ENCODE results near the gene FOXD1.
"Not testable (repeated sequence)": the region's sequence is repeated elsewhere in the genome, so short reads cannot be mapped to it uniquely, and the experiment has no call there.

Gene FOXD1

GRCh38 chr5:73417303-73418034, 31.1 kb downstream of the FOXD1 start:
- Histone ChIP-seq H3K9ac (no peak overlapping the region), H3K27me3 (peaks cover 39% of the 10 kb centered on the region), H3K4me2 (no peak overlapping the region)

GRCh38 chr5:73415617-73416016, 33.0 kb downstream of the FOXD1 start:
- peaks cover 37% of the 10 kb centered on the region for H3K27me3 ChIP-seq
- H3K36me3 ChIP-seq, result no peaks in the 10 kb centered on the region
- H3K4me1 ChIP-seq, result no peaks in the 10 kb centered on the region
- H3K9ac ChIP-seq, result no peak overlapping the region
- H3K4me2 ChIP-seq, result no peak overlapping the region
- H3K4me3 ChIP-seq, result no peak overlapping the region
- H3K27ac ChIP-seq, result no peak overlapping the region
- H4K20me1 ChIP-seq, result no peaks in the 10 kb centered on the region
- TF ChIP-seq Cebpa-rat (IDR thresholded peaks at IDR 0.05), result no peak
- H3K9me3 ChIP-seq, result peaks cover 8% of the 10 kb centered on the region

More at GRCh38 chr5:73417303-73418034, 31.1 kb downstream of the FOXD1 start:
- no peaks in the 10 kb centered on the region for H4K20me1 ChIP-seq
- H3K36me3 ChIP-seq, result no peaks in the 10 kb centered on the region
- H3K9me3 ChIP-seq, result peaks cover 8% of the 10 kb centered on the region
- H3K4me3 ChIP-seq, result no peak overlapping the region
- no peak for TF ChIP-seq Cebpa-rat (IDR thresholded peaks at IDR 0.05)
- no peaks in the 10 kb centered on the region for H3K4me1 ChIP-seq
- no peak overlapping the region for H3K27ac ChIP-seq

GRCh38 chr5:73415171-73415570, 33.4 kb downstream of the FOXD1 start:
- Histone ChIP-seq H3K4me2 (no peak overlapping the region), H3K9me3 (peaks cover 8% of the 10 kb centered on the region), H4K20me1 (no peaks in the 10 kb centered on the region), H3K27me3 (peaks cover 33% of the 10 kb centered on the region), H3K27ac (no peak overlapping the region), H3K9ac (no peak overlapping the region), H3K4me1 (no peaks in the 10 kb centered on the region), H3K4me3 (no peak overlapping the region), H3K36me3 (no peaks in the 10 kb centered on the region)
- TF ChIP-seq Cebpa-rat (IDR thresholded peaks at IDR 0.05), result no peak

- no peak for TF ChIP-seq Cebpa-rat (IDR thresholded peaks at IDR 0.05)
- H3K27ac ChIP-seq, result no peak overlapping the region
- H3K9ac ChIP-seq, result no peak overlapping the region
- no peaks in the 10 kb centered on the region for H4K20me1 ChIP-seq
- no peak overlapping the region for H3K4me2 ChIP-seq
- no peaks in the 10 kb centered on the region for H3K36me3 ChIP-seq
- peaks cover 7% of the 10 kb centered on the region for H3K27me3 ChIP-seq
- H3K4me3 ChIP-seq, result no peak overlapping the region
- H3K9me3 ChIP-seq, result no peaks in the 10 kb centered on the region
- no peaks in the 10 kb centered on the region for H3K4me1 ChIP-seq
Measured at GRCh38 chr5:73412597-73412988, 36.0 kb downstream of the FOXD1 start.

- Histone ChIP-seq H3K4me3 (no peak overlapping the region), H4K20me1 (no peaks in the 10 kb centered on the region), H3K27ac (no peak overlapping the region), H3K27me3 (peaks cover 2% of the 10 kb centered on the region; the same call in 1 of the 2 replicates), H3K36me3 (no peaks in the 10 kb centered on the region), H3K9me3 (no peaks in the 10 kb centered on the region), H3K9ac (no peak overlapping the region), H3K4me1 (no peaks in the 10 kb centered on the region), H3K4me2 (no peak overlapping the region)
- TF ChIP-seq Cebpa-rat (IDR thresholded peaks at IDR 0.05), result no peak
Measured at GRCh38 chr5:73411936-73412596, 36.5 kb downstream of the FOXD1 start.

DNA sequence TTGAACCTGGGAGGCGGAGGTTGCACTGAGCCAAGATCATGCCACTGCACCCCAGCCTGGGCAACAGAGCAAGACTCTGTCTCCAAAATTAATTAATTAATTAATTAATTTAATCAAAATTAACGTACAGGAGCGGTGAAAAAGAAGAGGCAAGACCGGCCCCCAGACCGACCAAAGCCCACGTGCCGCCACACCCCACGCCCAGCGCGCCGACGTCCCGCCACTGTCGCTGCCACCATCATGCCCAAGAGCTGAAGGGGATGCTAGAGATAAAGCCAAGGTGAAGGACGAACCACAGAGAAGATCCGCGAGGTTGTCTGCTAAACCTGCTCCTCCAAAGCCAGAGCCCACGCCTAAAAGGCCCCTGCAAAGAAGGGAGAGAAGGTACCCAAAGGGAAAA, 38.6 kb downstream of the FOXD1 start:
- not testable (repeated sequence) for H3K27ac ChIP-seq, H3K9ac ChIP-seq, H3K27me3 ChIP-seq, H3K4me2 ChIP-seq, H3K9me3 ChIP-seq, H4K20me1 ChIP-seq, H3K36me3 ChIP-seq, H3K4me3 ChIP-seq, H3K4me1 ChIP-seq

- H3K4me2 ChIP-seq, result no peak overlapping the region
- H3K27me3 ChIP-seq, result no peaks in the 10 kb centered on the region
- no peak for TF ChIP-seq Cebpa-rat (IDR thresholded peaks at IDR 0.05)
- no peaks in the 10 kb centered on the region for H3K4me1 ChIP-seq
- no peak overlapping the region for H3K27ac ChIP-seq
- no peaks in the 10 kb centered on the region for H4K20me1 ChIP-seq
- H3K9ac ChIP-seq, result no peak overlapping the region
- H3K4me3 ChIP-seq, result no peak overlapping the region
- H3K9me3 ChIP-seq, result no peaks in the 10 kb centered on the region
- H3K36me3 ChIP-seq, result no peaks in the 10 kb centered on the region
Measured at GRCh38 chr5:73405691-73406090, 42.9 kb downstream of the FOXD1 start.

GRCh38 chr5:73399775-73400174, 48.8 kb downstream of the FOXD1 start:
- H3K4me3 ChIP-seq, result no peak overlapping the region
- no peak overlapping the region for H3K27ac ChIP-seq
- no peak for TF ChIP-seq Cebpa-rat (IDR thresholded peaks at IDR 0.05)
- H4K20me1 ChIP-seq, result no peaks in the 10 kb centered on the region
- H3K4me2 ChIP-seq, result no peak overlapping the region
- H3K4me1 ChIP-seq, result no peaks in the 10 kb centered on the region
- no peaks in the 10 kb centered on the region for H3K9me3 ChIP-seq
- no peaks in the 10 kb centered on the region for H3K36me3 ChIP-seq
- no peak overlapping the region for H3K9ac ChIP-seq
- no peaks in the 10 kb centered on the region for H3K27me3 ChIP-seq

Data from BLaER1 (cell line).